Measurements from ENCODE around the gene RAB7A. TPM values are rescaled to one million over a fixed set of nuclear protein-coding genes. Genes with fewer than 3 reads are reported as not detected.

Gene RAB7A
- total RNA-seq, 4 donors from 2014 or later = 81.0 to 116 (median 87.0) TPM

GRCh38 chr3:128703561-128703960 is 22.4 kb upstream of the RAB7A start:
- TF ChIP-seq, protein P1, sequence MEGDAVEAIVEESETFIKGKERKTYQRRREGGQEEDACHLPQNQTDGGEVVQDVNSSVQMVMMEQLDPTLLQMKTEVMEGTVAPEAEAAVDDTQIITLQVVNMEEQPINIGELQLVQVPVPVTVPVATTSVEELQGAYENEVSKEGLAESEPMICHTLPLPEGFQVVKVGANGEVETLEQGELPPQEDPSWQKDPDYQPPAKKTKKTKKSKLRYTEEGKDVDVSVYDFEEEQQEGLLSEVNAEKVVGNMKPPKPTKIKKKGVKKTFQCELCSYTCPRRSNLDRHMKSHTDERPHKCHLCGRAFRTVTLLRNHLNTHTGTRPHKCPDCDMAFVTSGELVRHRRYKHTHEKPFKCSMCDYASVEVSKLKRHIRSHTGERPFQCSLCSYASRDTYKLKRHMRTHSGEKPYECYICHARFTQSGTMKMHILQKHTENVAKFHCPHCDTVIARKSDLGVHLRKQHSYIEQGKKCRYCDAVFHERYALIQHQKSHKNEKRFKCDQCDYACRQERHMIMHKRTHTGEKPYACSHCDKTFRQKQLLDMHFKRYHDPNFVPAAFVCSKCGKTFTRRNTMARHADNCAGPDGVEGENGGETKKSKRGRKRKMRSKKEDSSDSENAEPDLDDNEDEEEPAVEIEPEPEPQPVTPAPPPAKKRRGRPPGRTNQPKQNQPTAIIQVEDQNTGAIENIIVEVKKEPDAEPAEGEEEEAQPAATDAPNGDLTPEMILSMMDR (IDR thresholded peaks at IDR 0.05) = no peak
- TF ChIP-seq EP300 (IDR thresholded peaks at IDR 0.05) = no peak
- no peak for TF ChIP-seq POLR2AphosphoS5 (IDR thresholded peaks at IDR 0.05)
- no peak for TF ChIP-seq POLR2A (IDR thresholded peaks at IDR 0.05; ENCODE audit: low read depth)

DNA sequence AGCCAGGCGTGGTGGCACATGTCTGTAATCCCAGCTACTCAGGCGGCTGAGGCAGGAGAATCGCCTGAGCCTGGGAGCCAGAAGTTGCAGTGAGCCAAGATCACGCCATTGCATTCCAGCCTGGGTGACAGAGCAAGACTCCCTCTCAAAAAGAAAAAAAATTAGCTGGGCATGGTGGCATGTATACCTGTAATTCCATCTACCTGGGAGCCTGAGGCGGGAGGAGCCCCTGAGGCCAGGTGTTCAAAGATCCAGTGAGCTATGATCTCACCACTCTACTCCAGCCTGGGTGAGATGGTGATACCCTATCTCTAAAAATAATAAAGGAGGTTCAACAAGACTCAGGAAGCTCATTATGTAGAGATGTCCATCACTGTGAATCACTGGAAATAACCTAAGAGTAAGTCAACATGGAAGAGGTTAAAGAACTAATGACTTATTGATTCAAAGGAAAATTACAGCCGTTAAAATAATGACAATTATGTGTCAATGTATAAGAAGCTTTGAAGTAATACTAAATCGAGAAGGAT is 19.8 kb upstream of the RAB7A start:
- intact Hi-C loops (cut with DNase I) = no loop called here
- no peak for DNase-seq (ENCODE audit: extremely low spot score)
- 89% methylated on average over 7 of the region's 7 CpGs for WGBS
- H3K9me3 ChIP-seq = no peaks in the 10 kb centered on the region
- TF ChIP-seq POLR2AphosphoS5 (IDR thresholded peaks at IDR 0.05) = no peak
- no peak for TF ChIP-seq EP300 (IDR thresholded peaks at IDR 0.05)
- TF ChIP-seq POLR2A (IDR thresholded peaks at IDR 0.05; ENCODE audit: low read depth) = no peak
- TF ChIP-seq, protein P1 (IDR thresholded peaks at IDR 0.05) = no peak
- H3K36me3 ChIP-seq = no peaks in the 10 kb centered on the region
- H3K4me1 ChIP-seq = peaks cover 0 to 8% (median 4%) of the 10 kb centered on the region in 4 donors
- H3K27me3 ChIP-seq = no peaks in the 10 kb centered on the region
- H3K4me3 ChIP-seq = no peak overlapping the region
- no peak overlapping the region for H3K27ac ChIP-seq (replicated peaks in 1 of 4)

More at GRCh38 chr3:128703561-128703960, 22.4 kb upstream of the RAB7A start:
- H3K9me3 ChIP-seq = no peaks in the 10 kb centered on the region
- no peaks in the 10 kb centered on the region for H3K27me3 ChIP-seq
- intact Hi-C loops (cut with DNase I) = no loop called here
- H3K4me1 ChIP-seq = peaks cover 0 to 18% (median 9%) of the 10 kb centered on the region in 4 donors
- H3K27ac ChIP-seq (replicated peaks in 1 of 4) = no peak overlapping the region
- 96% methylated on average over 5 of the region's 5 CpGs for WGBS
- no peaks in the 10 kb centered on the region for H3K36me3 ChIP-seq
- no peak overlapping the region for H3K4me3 ChIP-seq
- DNase-seq (ENCODE audit: extremely low spot score) = no peak

GRCh38 chr3:128707928-128708494 is 18.0 kb upstream of the RAB7A start:
- no peaks in the 10 kb centered on the region for H3K27me3 ChIP-seq
- no peak for DNase-seq (ENCODE audit: extremely low spot score)
- no peak overlapping the region for H3K27ac ChIP-seq (replicated peaks in 1 of 4)
- TF ChIP-seq POLR2A (IDR thresholded peaks at IDR 0.05; ENCODE audit: low read depth) (no peak), EP300 (IDR thresholded peaks at IDR 0.05) (no peak), POLR2AphosphoS5 (IDR thresholded peaks at IDR 0.05) (no peak)
- TF ChIP-seq, protein P1 (IDR thresholded peaks at IDR 0.05) = no peak
- no peaks in the 10 kb centered on the region for H3K4me1 ChIP-seq
- H3K36me3 ChIP-seq = no peaks in the 10 kb centered on the region
- no peak overlapping the region for H3K4me3 ChIP-seq
- no peaks in the 10 kb centered on the region for H3K9me3 ChIP-seq
- WGBS = 90% methylated on average over 2 of the region's 2 CpGs
- intact Hi-C loops (cut with DNase I) = no loop called here

GRCh38 chr3:128709038-128709437 is 16.9 kb upstream of the RAB7A start:
- no peaks in the 10 kb centered on the region for H3K27me3 ChIP-seq
- H3K9me3 ChIP-seq = no peaks in the 10 kb centered on the region
- no peaks in the 10 kb centered on the region for H3K36me3 ChIP-seq
- H3K27ac ChIP-seq (replicated peaks in 1 of 4) = no peak overlapping the region
- no peak overlapping the region for H3K4me3 ChIP-seq
- no peak for DNase-seq (ENCODE audit: extremely low spot score)
- H3K4me1 ChIP-seq = no peaks in the 10 kb centered on the region
- intact Hi-C loops (cut with DNase I) = no loop called here
- WGBS = 100% methylated on average over 3 of the region's 4 CpGs
- no peak for TF ChIP-seq POLR2A (IDR thresholded peaks at IDR 0.05; ENCODE audit: low read depth)
- no peak for TF ChIP-seq POLR2AphosphoS5 (IDR thresholded peaks at IDR 0.05)
- no peak for TF ChIP-seq EP300 (IDR thresholded peaks at IDR 0.05)
- TF ChIP-seq, protein P1 (IDR thresholded peaks at IDR 0.05) = no peak
